PC-3 (cell line): ENCODE data around the gene STARD7. TPM values are rescaled to one million over a fixed set of nuclear protein-coding genes. Genes with fewer than 3 reads are reported as not detected.
A peak's percentile ranks its signal among the peaks of the same experiment; 100 is the strongest.

Source experiments
- ATAC-seq: fragments of 200-7000 bp; cut with Tn5 transposase; 2 replicates; pipeline ENCODE4 v1.9.1; 2020; ENCODE audit warnings: mild to moderate bottlenecking, moderate library complexity
- BruUV-seq: library from RNA; stranded (reverse); fragments of 400-500 nt; replicated peaks from 2 replicates; lab custom pipeline; 2021; lab: Mats Ljungman, UMichigan
- CTCF ChIA-PET: fragments of 300-600 bp; sonication (Branson Sonifier 250); formaldehyde crosslinking; loops from one replicate; lab custom pipeline; 2022; ENCODE audit warnings: antibody characterized with exemption; lab: Charles Lee
- POLR2A ChIA-PET: fragments of 300-600 bp; sonication (Branson Sonifier 250); formaldehyde crosslinking; loops from one replicate; lab custom pipeline; 2022; ENCODE audit warnings: antibody characterized with exemption; ENCODE audit not compliant: unreplicated experiment; lab: Charles Lee
- DNase-seq: peaks from one replicate; pipeline ENCODE4 v3.0.0-alpha.2; 2015
- H2AFZ ChIP-seq: fragments of 300-600 bp; sonication (generic); 2 replicates; pipeline ENCODE4 v1.6.0; 2016; ENCODE audit warnings: antibody characterized with exemption, low read length
- H3F3A ChIP-seq: fragments of 300-600 bp; sonication (generic); one replicate; pipeline ENCODE4 v1.6.0; 2017; ENCODE audit warnings: antibody characterized with exemption, low read length, control low read depth, mild to moderate bottlenecking; ENCODE audit not compliant: unreplicated experiment
- H3K27ac ChIP-seq: fragments of 300-600 bp; sonication (generic); 2 replicates; pipeline ENCODE4 v1.5.1; 2016; ENCODE audit warnings: mild to moderate bottlenecking, low read length
- H3K27me3 ChIP-seq: fragments of 300-600 bp; sonication (generic); 2 replicates; pipeline ENCODE4 v1.6.1; 2016; ENCODE audit warnings: low read length, mixed read lengths
- H3K36me3 ChIP-seq: fragments of 300-600 bp; sonication (generic); 2 replicates; pipeline ENCODE4 v1.6.1; 2016; ENCODE audit warnings: low read depth, mixed run types, low read length, mixed read lengths
- H3K4me1 ChIP-seq: fragments of 300-600 bp; sonication (generic); 2 replicates; pipeline ENCODE4 v1.5.1; 2016; ENCODE audit warnings: low read length; ENCODE audit not compliant: insufficient read depth
- H3K4me2 ChIP-seq: fragments of 300-600 bp; sonication (generic); 2 replicates; pipeline ENCODE4 v1.6.0; 2016; ENCODE audit warnings: low read length
- H3K4me3 ChIP-seq: fragments of 300-600 bp; sonication (generic); 2 replicates; pipeline ENCODE4 v1.5.1; 2016; ENCODE audit warnings: mild to moderate bottlenecking, low read length, mixed read lengths
- H3K79me2 ChIP-seq: fragments of 300-600 bp; sonication (generic); 2 replicates; pipeline ENCODE4 v1.6.1; 2017; ENCODE audit warnings: low read length, mixed read lengths
- H3K9ac ChIP-seq: fragments of 300-600 bp; sonication (generic); 2 replicates; pipeline ENCODE4 v1.6.0; 2016; ENCODE audit warnings: mild to moderate bottlenecking, low read length
- H3K9me2 ChIP-seq: fragments of 300-600 bp; sonication (generic); replicated peaks from 2 replicates; pipeline ENCODE4 v1.6.1; 2016; ENCODE audit warnings: mixed run types, low read length, mixed read lengths
- H3K9me3 ChIP-seq: fragments of 300-600 bp; sonication (generic); 2 replicates; pipeline ENCODE4 v1.6.1; 2016; ENCODE audit warnings: low read length, mixed read lengths
- H4K20me1 ChIP-seq: fragments of 300-600 bp; sonication (generic); 2 replicates; pipeline ENCODE4 v1.6.1; 2016; ENCODE audit warnings: low read length, mixed read lengths
- EZH2 ChIP-seq: fragments of 300-600 bp; sonication (generic); IDR thresholded peaks from one replicate; pipeline ENCODE4 v1.6.1; 2017; ENCODE audit warnings: antibody characterized with exemption, mild to moderate bottlenecking, low read length; ENCODE audit not compliant: unreplicated experiment
- EZH2phosphoT487 ChIP-seq: fragments of 300-600 bp; sonication (generic); IDR thresholded peaks from 2 replicates; pipeline ENCODE4 v1.6.1; 2018; ENCODE audit warnings: mild to moderate bottlenecking, antibody characterized with exemption, low read length, borderline replicate concordance
- intact Hi-C: fragments of 100-400 bp; cut with micrococcal nuclease; formaldehyde crosslinking; loops from 2 replicates; pipeline ENCODE4 v1.9.0; 2023
- total RNA-seq: library from RNA; depleted of rRNA; stranded (reverse); fragments of >200 nt; gene quantifications from 2 replicates; pipeline ENCODE4 v1.2.3, GENCODE V29; 2014
- TF ChIP-seq, protein P1 (sequence below): fragments of 300-600 bp; sonication (generic); conservative IDR thresholded peaks from 2 replicates; pipeline ENCODE4 v1.5.1; 2017; ENCODE audit warnings: antibody characterized with exemption, low read depth, mild to moderate bottlenecking, low read length

The STARD7 gene
- total RNA-seq, 1 experiment from 2014 or later = 169 TPM

GRCh38 chr2:96249654-96250053 lies 41.0 kb upstream of the STARD7 start:
- H3K27ac ChIP-seq = no peak overlapping the region
- ATAC-seq = no peak
- no TSS peak for BruUV-seq
- peaks cover 5% of the 10 kb centered on the region; the same call in 1 of the 2 replicates for H3K4me1 ChIP-seq
- no peak overlapping the region for H3K4me3 ChIP-seq
- CTCF ChIA-PET = no interaction called here
- H3K9me2 ChIP-seq = no peaks in the 10 kb centered on the region
- no peaks in the 10 kb centered on the region for H3K9me3 ChIP-seq
- H3K4me2 ChIP-seq = no peak overlapping the region
- peaks cover 12% of the 10 kb centered on the region for H3K36me3 ChIP-seq
- POLR2A ChIA-PET = no interaction called here
- H2AFZ ChIP-seq = no peak overlapping the region
- H3F3A ChIP-seq = no peaks in the 10 kb centered on the region
- intact Hi-C loops = no loop called here
- H3K79me2 ChIP-seq = no peaks in the 10 kb centered on the region
- H3K27me3 ChIP-seq = no peaks in the 10 kb centered on the region
- TF ChIP-seq, protein P1, sequence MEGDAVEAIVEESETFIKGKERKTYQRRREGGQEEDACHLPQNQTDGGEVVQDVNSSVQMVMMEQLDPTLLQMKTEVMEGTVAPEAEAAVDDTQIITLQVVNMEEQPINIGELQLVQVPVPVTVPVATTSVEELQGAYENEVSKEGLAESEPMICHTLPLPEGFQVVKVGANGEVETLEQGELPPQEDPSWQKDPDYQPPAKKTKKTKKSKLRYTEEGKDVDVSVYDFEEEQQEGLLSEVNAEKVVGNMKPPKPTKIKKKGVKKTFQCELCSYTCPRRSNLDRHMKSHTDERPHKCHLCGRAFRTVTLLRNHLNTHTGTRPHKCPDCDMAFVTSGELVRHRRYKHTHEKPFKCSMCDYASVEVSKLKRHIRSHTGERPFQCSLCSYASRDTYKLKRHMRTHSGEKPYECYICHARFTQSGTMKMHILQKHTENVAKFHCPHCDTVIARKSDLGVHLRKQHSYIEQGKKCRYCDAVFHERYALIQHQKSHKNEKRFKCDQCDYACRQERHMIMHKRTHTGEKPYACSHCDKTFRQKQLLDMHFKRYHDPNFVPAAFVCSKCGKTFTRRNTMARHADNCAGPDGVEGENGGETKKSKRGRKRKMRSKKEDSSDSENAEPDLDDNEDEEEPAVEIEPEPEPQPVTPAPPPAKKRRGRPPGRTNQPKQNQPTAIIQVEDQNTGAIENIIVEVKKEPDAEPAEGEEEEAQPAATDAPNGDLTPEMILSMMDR = no peak
- TF ChIP-seq EZH2 (no peak), EZH2phosphoT487 (no peak)
- H3K9ac ChIP-seq = no peak overlapping the region
- no peaks in the 10 kb centered on the region for H4K20me1 ChIP-seq
- DNase-seq = no peak

DNA sequence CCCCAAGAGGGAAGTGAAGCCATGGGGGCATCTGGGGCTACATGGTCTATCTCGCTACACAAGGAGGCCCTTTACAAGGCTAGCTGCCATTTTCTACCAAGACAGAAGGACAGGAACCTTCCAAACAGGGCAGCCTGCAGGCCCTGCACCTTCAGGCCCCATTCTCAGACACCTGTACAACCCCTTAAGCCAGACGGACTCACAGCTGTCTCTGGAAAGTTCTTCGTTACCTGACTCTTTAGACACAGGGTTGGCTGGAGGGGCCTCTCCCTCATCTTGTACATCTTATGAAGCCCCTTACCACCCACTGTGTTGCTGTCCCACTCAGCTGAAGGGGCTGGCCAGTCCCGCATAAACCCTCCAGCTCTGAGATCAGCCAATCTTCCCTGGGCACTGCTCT lies 40.0 kb upstream of the STARD7 start:
- TF ChIP-seq, protein P1 = no peak
- TF ChIP-seq EZH2phosphoT487 (no peak), EZH2 (no peak)
- H3K4me2 ChIP-seq = no peak overlapping the region
- POLR2A ChIA-PET = no interaction called here
- ATAC-seq (no peak), DNase-seq (no peak)
- H3K9me2 ChIP-seq = no peaks in the 10 kb centered on the region
- H3K27ac ChIP-seq = no peak overlapping the region
- H4K20me1 ChIP-seq = no peaks in the 10 kb centered on the region
- H3K27me3 ChIP-seq = no peaks in the 10 kb centered on the region
- H3F3A ChIP-seq = no peaks in the 10 kb centered on the region
- peaks cover 6% of the 10 kb centered on the region for H3K36me3 ChIP-seq
- H3K79me2 ChIP-seq = no peaks in the 10 kb centered on the region
- TSS peak; percentile 15 for BruUV-seq
- peaks cover 5% of the 10 kb centered on the region; the same call in 1 of the 2 replicates for H3K4me1 ChIP-seq
- intact Hi-C loops = no loop called here
- no peaks in the 10 kb centered on the region for H3K9me3 ChIP-seq
- H3K4me3 ChIP-seq = no peak overlapping the region
- no peak overlapping the region for H3K9ac ChIP-seq
- H2AFZ ChIP-seq = no peak overlapping the region
- CTCF ChIA-PET = no interaction called here

- Histone ChIP-seq H3K79me2 (no peaks in the 10 kb centered on the region), H4K20me1 (no peaks in the 10 kb centered on the region), H3F3A (no peaks in the 10 kb centered on the region), H3K9ac (no peak overlapping the region), H3K4me1 (peaks cover 5% of the 10 kb centered on the region; the same call in 1 of the 2 replicates), H3K9me3 (no peaks in the 10 kb centered on the region), H3K27me3 (no peaks in the 10 kb centered on the region), H3K36me3 (0 out of 2 replicates have a peak, but pooled peaks cover 4% of the 10 kb centered on the region), H3K4me3 (no peak overlapping the region), H3K9me2 (no peaks in the 10 kb centered on the region), H3K4me2 (no peak overlapping the region), H3K27ac (no peak overlapping the region), H2AFZ (no peak overlapping the region)
- ChIA-PET CTCF (no interaction called here), POLR2A (no interaction called here)
- TF ChIP-seq, protein P1 = no peak
- no peak for TF ChIP-seq EZH2
- TF ChIP-seq EZH2phosphoT487 = no peak
- no TSS peak for BruUV-seq
- no peak for ATAC-seq
- no peak for DNase-seq
- intact Hi-C loops = no loop called here
Measured at GRCh38 chr2:96247896-96248295, 39.3 kb upstream of the STARD7 start.
